ENCODE data around the gene PSMA7.
A peak's percentile ranks its signal among the peaks of the same experiment; 100 is the strongest.
"Not testable (repeated sequence)": the region's sequence is repeated elsewhere in the genome, so short reads cannot be mapped to it uniquely, and the experiment has no call there.

The PSMA7 gene

DNA sequence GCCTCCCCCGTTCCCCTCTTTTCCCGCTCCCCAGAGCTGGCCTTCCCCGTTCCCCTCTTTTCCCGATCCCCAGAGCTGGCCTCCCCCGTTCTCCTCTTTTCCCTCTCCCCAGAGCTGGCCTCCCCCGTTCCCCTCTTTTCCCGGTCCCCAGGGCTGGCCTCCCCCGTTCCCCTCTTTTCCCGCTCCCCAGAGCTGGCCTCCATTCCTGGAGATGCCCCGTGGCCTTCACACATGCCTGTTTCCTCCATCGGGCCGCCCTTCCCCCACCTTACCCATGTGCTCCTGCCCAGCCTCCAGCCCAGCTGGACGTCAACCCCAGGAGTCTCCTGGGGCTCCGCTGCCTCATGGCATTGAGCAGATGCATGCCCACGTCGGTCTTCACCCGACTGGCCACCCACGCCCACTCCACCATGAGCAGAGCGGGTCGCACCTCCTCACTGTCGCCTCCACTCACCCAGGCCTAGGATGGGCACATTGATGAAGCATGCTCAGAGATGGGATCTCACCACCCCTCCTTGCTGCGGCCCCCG is 8.7 kb upstream of the PSMA7 start:
- DNase-seq, result no peak

DNA sequence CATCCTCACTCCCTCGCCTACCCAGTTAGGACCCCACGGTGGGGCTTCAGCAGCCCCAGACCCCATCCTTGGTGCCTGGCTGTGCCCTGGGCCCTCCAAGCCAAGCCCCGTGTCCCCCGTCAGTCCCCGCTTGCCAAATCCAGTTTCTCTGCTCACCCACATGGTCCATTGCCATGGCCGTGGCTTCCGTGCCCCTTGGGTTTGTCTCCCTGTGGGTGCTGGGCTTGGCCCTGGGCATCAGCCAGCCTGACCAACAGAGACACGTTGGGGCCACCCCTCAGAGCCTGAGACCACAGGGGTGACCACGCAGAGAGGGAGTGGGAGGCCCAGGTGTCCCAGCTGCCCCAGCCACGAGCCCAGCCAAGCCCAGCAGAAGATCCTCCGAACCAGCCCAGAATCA is 8.0 kb upstream of the PSMA7 start:
- no peak for DNase-seq

DNA sequence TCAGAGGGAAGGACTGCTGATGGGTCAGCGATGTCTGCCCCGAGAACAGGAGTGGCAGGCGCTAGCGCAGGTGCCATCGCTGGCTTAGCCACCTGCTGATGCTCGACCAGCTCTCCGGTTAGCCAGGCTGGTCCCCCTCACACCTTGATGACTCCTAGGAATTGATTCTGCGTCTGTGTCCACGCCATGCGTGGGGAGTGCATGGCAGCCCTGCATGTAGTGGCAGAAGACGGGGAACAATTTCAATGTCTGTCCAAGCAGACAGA is 7.0 kb upstream of the PSMA7 start:
- DNase-seq, result no peak

DNA sequence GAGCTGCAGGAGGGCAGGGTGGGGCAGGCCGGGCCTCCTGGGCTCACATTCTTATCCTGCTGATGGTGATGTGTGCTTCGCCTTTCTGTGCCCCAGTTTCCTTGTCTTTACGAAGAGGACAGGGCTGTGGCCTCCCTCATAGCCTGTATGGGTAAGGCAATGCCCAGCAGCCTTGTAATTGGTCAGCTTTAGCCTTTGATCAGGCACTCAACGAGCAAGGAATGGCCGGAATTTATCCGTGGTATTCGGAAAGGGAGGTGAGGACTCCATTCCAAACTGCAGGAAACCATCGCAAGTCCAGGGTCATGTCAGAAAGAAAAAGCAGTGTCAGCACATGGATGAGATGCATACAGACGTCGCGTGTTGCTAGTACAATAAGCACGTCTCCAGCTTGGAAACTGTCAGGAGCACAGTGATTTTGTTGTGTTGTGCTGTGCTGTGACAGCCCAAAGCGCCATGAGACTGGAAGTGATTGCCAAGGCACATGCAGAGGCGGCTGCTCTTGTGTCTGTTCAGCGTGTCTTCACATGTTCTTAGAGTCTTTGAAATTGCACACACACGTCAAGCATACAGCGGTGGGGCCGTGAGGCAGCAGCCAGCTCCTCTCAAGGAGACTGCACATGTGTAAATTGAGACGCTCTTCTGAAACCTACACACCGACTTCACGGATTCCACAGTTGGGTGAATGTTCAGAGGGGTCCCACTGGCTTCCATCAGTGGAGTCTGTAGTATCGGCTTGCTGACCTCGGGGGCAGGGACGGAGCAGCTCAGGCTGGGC is 6.5 kb upstream of the PSMA7 start:
- DNase-seq, result no peak

DNA sequence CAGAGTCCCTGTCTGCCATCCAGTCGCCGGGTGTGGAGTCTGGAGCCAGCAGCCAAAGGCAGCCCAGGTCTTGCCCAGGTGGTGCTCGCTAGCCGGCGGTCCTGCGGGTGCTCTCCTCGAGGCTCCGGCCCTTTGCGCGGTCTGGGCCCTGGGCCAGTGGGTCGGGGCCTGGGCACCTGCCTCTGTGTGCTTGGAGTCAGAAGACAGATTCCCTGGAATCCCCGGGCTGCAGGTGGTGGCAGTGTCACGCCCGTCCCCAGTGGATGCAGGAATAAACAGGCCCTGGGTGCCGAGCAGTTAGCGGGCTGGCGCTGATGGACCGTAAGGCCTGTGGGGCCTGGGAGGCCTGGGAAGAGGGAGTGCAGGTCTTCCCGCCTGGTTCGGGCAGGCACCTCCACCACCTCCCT is 5.7 kb upstream of the PSMA7 start:
- no peak for DNase-seq

DNA sequence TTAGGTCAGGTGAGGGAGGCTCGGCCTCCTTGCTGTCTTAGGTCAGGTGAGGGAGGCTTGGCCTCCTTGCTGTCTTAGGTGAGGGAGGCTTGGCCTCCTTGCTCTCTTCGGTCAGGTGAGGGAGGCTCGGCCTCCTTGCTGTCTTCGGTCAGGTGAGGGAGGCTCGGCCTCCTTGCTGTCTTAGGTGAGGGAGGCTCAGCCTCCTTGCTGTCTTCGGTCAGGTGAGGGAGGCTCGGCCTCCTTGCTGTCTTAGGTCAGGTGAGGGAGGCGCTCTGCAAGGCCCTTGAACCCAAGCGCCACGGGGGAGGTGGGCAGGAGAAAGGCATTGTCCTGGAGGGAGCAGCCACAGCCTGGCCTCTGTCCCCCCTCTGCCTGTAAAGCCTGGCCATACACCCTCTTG is 5.2 kb upstream of the PSMA7 start:
- not testable (repeated sequence) for DNase-seq

DNA sequence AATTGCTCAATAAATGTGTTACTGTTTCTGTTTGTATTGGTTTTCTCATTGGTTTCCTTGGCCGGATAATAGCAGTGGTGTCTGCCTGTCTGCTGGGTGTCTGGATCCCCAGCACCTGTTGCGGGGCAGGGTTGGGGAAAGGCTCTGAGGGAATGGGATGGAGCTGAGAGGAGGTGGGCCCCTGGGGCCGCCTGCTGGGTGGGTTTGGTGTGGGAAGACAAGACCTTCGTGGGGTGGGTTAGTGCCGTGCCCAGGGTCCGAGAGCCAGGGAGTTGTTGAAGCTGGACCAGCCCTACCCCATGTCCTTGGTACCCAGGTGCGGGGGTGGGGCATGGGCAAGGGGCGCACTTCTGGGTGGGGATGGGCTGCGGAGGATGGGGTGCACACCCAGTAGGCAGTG is 4.3 kb upstream of the PSMA7 start:
- no peak for DNase-seq

DNA sequence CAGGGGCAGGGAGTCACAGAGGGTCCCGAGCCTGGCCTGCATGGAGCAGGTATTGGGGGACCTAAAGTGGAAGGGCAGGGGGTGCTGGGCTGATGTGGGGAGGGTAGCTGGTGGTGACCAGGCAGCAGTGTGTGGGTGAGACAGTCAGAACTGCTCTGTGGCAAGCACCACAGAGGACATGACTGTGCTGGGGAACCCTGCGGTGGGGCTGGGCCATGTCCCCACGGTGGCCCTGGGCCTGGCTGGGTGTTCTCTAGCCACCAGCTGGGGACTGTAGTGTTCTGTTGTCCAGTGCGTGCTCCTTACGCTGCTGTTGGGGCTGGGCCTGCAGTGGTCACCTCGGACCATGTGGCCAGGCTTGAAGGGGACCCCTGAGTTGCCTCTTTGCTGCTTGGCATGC is 3.9 kb upstream of the PSMA7 start:
- DNase-seq, result no peak

DNA sequence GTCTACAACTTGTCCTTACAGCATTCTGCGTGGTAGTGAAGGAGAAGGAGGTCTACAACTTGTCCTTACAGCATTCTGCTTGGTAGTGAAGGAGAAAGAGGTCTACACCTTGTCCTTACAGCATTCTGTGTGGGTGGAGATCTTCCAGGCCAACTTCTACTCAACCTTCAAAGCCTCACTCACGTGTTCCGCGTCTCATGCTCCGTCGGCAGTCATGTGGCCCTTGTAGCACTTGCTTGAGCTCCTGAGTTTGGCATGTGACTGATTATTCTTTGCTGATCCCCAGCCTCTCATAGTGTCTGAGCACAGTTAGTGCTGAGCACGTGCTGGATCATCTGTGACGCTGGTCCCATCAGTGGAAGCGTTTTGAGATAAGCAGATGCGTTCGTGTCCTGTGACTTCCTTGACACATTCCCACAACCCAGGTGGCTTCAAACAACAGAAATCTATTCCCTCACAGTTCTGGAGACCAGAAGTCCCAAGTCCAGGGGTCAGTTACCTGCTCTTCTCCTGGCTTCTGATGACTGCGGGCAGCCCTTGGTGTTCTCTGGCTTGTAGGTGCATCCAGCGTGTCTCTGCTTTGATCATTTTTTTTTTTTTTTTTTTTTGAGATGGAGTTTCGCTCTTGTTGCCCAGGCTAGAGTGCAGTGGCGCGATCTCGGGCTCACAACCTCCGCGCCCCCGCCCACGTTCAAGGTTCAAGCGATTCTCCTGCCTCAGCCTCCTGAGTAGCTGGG is 3.0 kb upstream of the PSMA7 start:
- no peak for DNase-seq

DNA sequence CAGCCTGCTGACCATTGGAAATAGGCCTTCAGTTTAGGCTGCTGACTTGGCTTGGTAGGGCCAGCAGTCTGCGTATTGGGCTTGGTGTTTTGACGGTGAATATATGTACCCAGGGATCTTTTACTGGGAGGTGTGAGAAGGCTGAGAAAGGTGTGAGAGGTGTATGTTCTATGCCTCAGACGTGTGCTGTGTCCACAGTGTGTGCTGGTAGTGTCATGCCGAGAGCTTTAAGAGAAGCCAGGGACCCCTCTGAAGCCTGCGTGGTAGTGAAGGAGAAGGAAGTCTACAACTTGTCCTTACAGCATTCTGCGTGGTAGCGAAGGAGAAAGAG is 2.5 kb upstream of the PSMA7 start:
- no peak for DNase-seq

DNA sequence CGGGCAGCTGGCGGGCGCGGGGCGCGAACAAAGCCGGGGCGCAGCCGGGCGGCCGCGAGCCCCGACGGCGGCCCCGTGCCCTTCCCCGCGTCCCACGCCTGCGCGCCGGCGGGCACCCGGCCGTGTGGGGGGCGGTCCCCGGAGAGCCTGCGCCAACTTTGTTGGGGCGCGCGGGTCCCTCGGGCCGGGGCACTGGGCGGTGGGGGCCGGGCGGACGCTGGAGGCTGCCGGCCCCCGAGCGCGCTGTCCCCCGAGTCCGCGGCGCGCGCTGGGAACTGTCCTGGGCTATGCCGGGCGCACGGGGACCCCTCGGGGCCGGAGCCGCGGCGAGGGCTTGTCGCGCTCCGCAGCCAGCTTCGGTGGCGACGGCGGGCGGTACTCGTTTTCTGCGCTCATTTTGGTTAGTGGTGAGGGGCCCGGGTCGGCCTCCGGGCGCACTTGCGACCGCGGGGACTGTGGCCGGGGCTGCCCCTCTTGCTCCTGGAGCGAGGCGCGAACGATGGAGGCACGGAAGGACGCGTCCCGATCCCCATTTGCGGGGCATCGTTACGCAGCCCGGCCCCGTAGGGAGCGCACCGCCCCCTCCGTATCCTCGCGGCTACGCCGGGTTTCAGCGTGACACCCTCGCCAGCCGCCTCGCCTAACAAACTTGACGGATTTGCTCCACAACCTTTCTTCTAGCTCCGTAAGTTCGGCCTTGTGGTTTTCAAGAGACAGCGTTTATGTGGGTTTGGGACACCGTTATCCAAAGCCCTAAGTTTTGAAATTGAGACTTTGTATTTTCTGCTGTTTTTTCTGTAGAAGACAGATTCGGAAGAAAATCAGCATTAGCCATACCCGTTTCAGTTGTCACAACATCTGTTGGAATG is 997 bp upstream of the PSMA7 start:
- peak; percentile 25 for DNase-seq

DNA sequence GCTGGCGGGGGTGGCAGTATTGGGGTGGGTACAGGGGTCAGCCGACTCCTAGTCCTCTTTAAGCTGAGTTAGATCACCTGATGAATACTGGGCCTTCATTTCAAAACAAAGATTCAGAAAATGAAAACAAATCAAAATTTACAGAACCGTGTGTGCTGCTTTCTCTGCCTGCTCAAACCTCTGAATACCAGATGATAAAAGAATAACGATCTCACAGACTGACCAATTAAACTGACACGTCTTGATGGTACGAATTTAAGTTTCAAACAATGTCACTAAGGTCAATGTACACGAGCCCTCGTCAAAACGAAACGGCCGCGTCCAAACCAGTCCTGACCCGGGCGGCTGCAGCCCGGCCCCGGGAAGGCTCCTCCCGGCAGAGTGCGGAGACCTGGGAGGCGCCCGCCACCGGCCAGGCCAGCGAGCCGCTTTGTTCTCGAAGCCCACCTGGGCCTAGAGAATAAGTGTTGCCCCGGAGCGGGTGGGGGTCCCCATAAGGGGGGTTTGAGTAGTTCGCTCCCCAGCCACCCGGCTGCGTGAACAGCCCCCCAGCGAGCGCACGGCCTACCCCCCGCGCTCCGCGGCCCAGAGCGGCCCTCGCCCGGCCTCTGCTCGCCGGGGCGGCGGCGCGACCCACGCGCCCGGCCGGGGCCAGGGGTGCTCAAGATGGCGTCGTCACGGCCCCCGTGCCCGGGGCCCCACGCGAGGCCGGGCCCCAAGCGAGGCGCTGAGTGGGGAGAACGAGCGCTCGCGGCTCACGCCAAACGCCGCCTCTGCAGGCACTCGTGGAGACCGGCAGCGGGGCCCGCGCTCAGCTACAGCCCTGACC is 728 bp downstream of the PSMA7 start:
- DNase-seq, result peak; percentile 15

DNA sequence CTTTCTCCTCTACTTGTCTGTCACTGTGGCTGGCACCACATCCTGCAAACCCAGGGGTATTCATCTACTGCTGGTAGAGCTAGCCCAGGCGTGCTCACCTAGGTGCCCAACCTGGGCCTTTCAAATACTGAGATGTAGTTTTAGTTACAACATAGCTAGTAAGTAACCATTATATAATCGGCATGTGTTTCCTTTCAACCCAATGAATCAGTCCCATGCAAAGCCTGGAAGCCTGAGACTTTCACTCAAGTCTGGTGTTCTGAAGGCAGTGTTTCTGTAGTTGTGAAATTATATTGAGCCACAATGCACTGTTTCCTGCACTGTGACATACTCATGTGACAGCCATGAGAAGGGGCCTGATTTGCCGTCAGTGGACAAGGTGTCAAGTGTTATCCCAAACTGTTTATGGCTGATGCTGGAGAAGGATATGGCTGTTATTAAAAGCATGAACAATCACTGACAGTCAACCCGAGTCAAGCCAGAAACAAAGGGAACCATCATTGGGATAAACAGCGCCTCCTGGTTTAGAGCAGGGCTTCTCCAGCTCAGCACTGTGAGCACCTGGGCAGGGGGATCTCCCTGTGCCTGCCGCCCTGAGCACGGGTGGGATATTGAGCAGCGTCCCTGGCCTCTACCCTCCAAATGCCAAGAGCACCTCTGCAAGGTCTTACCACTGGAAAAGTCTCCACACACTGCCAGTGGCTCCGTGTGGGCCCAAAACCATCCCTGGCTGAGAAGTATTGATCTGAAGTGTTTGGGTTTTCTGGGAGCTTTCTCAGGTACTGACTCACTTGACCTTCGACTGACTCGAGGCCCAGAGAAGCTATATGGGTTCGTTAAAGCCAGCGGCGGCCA is 1.6 kb downstream of the PSMA7 start:
- no peak for DNase-seq

DNA sequence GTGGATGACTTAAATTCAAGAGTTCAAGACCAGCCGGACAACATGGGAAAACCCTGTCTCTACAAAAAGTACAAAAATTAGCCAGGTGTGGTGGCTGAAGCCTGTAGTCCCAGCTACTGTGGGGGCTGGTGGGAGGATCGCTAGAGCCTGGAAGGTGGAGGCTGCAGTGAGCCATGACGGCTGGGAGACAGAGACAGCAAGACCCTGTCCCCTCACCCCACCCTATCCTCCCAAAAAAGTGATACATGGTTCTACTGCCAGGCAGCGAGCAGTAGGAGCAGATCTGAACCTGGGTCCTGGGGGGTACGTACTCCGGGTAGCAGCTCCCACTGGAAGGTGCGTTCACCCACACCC is 2.2 kb downstream of the PSMA7 start:
- no peak for DNase-seq

DNA sequence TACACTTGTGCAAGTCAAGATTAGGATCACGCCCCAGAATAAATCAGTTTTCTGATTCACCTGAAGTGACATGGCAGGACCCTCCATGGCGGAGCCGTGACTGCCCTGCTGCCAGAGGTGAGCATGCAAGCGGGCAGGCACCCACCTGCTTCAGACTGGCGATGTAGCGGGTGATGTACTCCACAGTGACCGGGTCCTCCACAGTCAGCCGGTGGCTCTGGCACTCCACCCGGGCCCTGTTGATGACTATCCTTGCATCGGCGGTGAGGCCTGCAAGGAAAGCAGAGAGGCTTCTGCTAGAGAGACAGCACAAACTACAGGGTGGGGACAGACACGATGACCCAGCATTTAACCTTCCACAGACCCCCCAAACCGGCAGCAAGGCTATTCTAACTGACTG is 3.6 kb downstream of the PSMA7 start:
- no peak for DNase-seq

DNA sequence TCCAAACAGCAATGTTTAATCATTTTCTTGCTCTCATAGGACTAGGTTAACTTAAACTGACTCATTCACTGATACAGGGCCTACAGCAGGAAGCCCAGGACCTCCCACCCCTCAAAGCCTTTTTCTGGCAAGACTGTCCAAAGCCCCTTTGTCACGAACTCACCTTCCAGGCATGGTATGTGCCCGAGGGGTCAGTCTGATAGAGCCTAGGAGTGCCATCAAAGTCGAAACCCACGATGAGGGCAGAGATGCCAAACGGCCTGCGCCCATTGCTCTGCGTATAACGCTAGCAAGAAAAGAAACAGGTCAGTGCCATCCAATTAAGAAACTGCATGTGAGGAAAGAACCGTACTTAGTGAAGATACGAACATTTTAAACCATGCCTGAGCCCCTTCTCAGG is 4.3 kb downstream of the PSMA7 start:
- no peak for DNase-seq

DNA sequence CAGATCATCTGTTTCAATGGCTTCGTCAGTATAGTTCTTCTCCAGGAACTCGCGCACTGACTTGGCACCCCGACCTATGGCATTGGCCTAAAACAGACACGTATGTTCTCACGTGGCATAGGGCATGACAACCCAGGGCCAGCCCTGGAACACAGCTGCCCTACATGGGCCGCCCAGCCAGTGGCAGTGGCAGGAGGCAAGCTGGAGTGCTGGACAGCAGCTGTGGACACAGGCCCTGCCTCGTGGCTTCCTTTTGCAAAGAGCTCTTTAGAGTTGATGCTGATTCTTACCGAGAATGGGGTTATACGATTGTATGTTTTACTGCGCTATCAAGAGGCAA is 5.0 kb downstream of the PSMA7 start:
- no peak for DNase-seq

DNA sequence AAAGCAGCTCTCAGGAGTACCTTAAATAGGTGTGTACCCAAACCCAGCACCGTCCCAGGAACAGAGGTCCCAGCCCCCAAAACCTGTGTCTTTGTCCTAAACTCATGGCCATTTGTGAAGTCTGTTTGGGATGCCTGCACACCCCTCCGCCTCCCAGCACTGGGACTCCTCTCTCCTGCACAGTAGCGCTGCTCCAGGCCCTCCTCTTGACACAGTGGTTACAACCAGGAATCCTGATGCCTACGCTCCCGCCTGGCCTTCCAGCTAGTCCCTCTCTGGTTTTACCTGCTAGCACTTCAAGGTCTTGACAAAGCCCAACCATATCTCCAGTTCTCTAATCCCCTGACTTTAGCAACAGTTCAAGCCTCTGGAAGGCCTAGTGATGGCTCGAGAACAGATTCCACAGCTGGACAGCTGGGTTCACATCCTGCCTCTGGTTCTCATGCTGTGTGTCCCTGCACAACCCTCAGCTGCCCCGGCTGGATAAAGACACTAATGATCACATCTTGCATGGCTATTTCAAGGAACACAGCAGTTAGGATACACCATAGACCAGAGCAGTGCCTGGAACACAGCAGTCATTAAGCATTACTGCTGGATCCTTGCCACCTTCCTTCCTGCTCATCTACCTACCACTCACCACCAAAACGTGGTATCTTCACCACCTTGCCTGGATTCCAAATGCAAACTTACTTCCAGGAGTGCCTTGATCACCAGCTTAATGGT is 5.6 kb downstream of the PSMA7 start:
- DNase-seq, result no peak

DNA sequence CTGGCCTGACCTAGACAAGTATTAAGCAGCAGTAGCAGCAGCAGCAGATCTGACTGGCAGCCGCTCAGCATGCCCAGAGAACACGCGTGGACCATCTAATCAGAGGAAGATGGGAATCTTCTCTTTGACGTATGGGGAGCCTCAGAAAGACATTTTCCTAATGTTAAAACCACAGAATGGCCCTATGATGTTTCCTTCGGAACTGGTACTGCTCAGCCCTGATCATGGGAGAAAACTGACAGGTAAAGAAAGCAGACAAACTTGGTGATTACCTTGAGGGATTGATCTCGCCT is 6.2 kb downstream of the PSMA7 start:
- DNase-seq, result no peak

DNA sequence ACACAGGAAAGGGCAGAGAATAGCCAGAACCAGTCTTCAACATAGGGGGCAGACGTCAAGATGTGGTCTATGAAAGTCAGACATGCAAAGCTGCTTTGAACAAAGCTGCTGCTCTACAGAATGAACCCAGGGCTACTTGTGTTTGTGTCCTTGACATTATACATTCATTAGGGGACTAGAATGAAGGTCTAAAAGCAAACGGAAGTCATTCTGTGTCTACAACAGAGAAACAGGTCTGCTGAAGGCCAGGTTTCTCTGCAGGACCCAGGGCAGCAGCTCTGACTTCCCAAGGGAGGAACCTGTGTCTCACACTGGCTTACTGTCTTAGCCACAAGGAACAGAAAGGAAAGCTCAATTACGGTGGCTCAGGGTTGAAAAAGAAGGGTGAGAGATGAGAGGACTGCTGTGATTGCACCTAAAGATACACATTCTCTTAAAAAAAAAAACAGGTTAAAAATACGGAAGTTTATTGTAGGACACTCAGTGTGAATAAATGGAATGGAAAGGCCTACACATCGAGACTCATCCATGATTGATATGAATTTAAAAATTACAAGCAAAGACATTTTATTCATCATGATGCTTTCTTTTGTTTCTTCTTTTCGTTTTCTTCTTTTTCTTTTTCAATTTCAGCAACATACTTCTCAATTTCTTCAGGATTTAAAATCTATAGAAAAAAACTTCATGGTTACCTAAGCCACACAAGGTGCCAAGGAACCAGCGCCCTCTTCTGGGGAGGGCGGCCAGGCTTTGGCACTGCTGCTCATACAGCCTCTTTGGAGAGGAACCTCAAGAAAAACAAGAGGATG is 6.7 kb downstream of the PSMA7 start:
- DNase-seq, result peak; percentile 60
